GM12878 (cell line): ENCODE results near the gene SLC35F3. TPM values are rescaled to one million over a fixed set of nuclear protein-coding genes. Genes with fewer than 3 reads are reported as not detected.

ENCODE experiments used
- ATAC-seq: fragments of 200-7000 bp; cut with Tn5 transposase; 3 replicates; pipeline ENCODE4 v1.9.1; 2020; ENCODE audit warnings: mild to moderate bottlenecking, moderate library complexity
- BruUV-seq: library from RNA; stranded (reverse); fragments of 400-500 nt; replicated peaks from 2 replicates; lab custom pipeline; 2021; lab: Mats Ljungman, UMichigan
- CTCF ChIA-PET: fragments of 300-600 bp; sonication (Branson Sonifier 250); formaldehyde crosslinking; extraction: SDS; loops from one replicate; lab custom pipeline; 2021; ENCODE audit warnings: inconsistent platforms; lab: Yijun Ruan, JAX
- POLR2A ChIA-PET: fragments of 350-600 bp; formaldehyde crosslinking; extraction: SDS; loops from one replicate; lab custom pipeline; 2021; ENCODE audit warnings: inconsistent platforms; lab: Charles Lee
- RAD21 ChIA-PET: fragments of 300-600 bp; sonication (Branson Sonifier 250); formaldehyde crosslinking; loops from one replicate; lab custom pipeline; 2023; ENCODE audit warnings: antibody characterized with exemption; ENCODE audit not compliant: unreplicated experiment; lab: Charles Lee
- SMC1A ChIA-PET: fragments of 300-600 bp; sonication (Branson Sonifier 250); formaldehyde crosslinking; loops from one replicate; lab custom pipeline; 2023; ENCODE audit not compliant: unreplicated experiment, uncharacterized antibody; lab: Charles Lee
- DNase-seq: peaks from one replicate; pipeline ENCODE4 v3.0.0-alpha.2; 2011; ENCODE audit warnings: low read depth, low spot score
- FAIRE-seq: peaks from 3 replicates; lab custom pipeline; 2011; peaks lifted over from hg19 to GRCh38; lab: Jason Lieb, UNC
- H2AFZ ChIP-seq: 2 replicates; pipeline ENCODE4 v1.6.0; 2011; ENCODE audit warnings: low read depth, low read length, control low read depth; ENCODE audit not compliant: control insufficient read depth
- H3K27ac ChIP-seq: 2 replicates; pipeline ENCODE4 v1.5.1; 2011; ENCODE audit warnings: control low read depth; ENCODE audit not compliant: control insufficient read depth, insufficient read depth
- H3K27me3 ChIP-seq, 2 experiments: replicated peaks in 1 of 2; 2 replicates each; pipeline versions ENCODE4 v1.6.0 to v1.6.1; 2011; ENCODE audit warnings: low read length in 1 of 2; ENCODE audit not compliant: control insufficient read depth in 2 of 2, insufficient read depth in 2 of 2
- H3K36me3 ChIP-seq, 2 experiments: 2 replicates each; pipeline ENCODE4 v1.5.1; 2011; ENCODE audit warnings: low read length in 1 of 2; ENCODE audit not compliant: control insufficient read depth in 2 of 2, insufficient read depth in 2 of 2
- H3K4me1 ChIP-seq: 2 replicates; pipeline ENCODE4 v1.6.1; 2011; ENCODE audit warnings: mild to moderate bottlenecking, low read length, moderate library complexity, mixed read lengths; ENCODE audit not compliant: control insufficient read depth, insufficient read depth
- H3K4me2 ChIP-seq: 2 replicates; pipeline ENCODE4 v1.6.0; 2011; ENCODE audit warnings: control low read depth; ENCODE audit not compliant: control insufficient read depth, insufficient read depth
- H3K4me3 ChIP-seq: fragments of 200-600 bp; sonication (generic); 2 replicates; pipeline ENCODE4 v1.5.1; 2016
- H3K79me2 ChIP-seq: 2 replicates; pipeline ENCODE4 v1.6.0; 2011; ENCODE audit warnings: low read length; ENCODE audit not compliant: control insufficient read depth, insufficient read depth
- H3K9ac ChIP-seq: 2 replicates; pipeline ENCODE4 v1.8.0; 2011; ENCODE audit warnings: low read length, control low read depth, mixed read lengths; ENCODE audit not compliant: control insufficient read depth, insufficient read depth
- H3K9me3 ChIP-seq: replicated peaks from 3 replicates; pipeline ENCODE4 v1.5.1; 2011; ENCODE audit warnings: mild to moderate bottlenecking, low read length; ENCODE audit not compliant: control insufficient read depth, insufficient read depth
- H4K20me1 ChIP-seq: 2 replicates; pipeline ENCODE4 v1.6.0; 2011; ENCODE audit not compliant: control insufficient read depth, insufficient read depth
- BCL11A ChIP-seq: IDR thresholded peaks from 2 replicates; pipeline ENCODE4 v1.6.1; 2011; ENCODE audit warnings: low read depth, low read length
- CEBPB ChIP-seq, 2 experiments: fragments of 150-350 bp in 1 of 2; IDR thresholded peaks; 2 replicates each; pipeline ENCODE4 v1.6.1; 2012 to 2014; ENCODE audit warnings: low read depth in 2 of 2, low read length in 2 of 2, borderline replicate concordance in 1 of 2, inconsistent platforms in 1 of 2
- HDAC2 ChIP-seq: fragments of 200-600 bp; sonication (generic); IDR thresholded peaks from 2 replicates; pipeline ENCODE4 v1.6.1; 2017
- KDM1A ChIP-seq: fragments of 200-600 bp; sonication (generic); IDR thresholded peaks from 2 replicates; pipeline ENCODE4 v1.6.1; 2016; ENCODE audit warnings: borderline replicate concordance
- MTA3 ChIP-seq: IDR thresholded peaks from 2 replicates; pipeline ENCODE4 v1.6.1; 2012; ENCODE audit warnings: low read length, inconsistent platforms, borderline replicate concordance
- NBN ChIP-seq: fragments of 450-650 bp; IDR thresholded peaks from 2 replicates; pipeline ENCODE4 v1.6.1; 2016
- RELA ChIP-seq: fragments of 450-650 bp; IDR thresholded peaks from 2 replicates; pipeline ENCODE4 v1.8.0; 2014; ENCODE audit warnings: borderline replicate concordance; ENCODE audit not compliant: partially characterized antibody
- TCF12 ChIP-seq: IDR thresholded peaks from 2 replicates; pipeline ENCODE4 v1.6.1; 2011; ENCODE audit warnings: low read depth, mild to moderate bottlenecking, low read length
- USF1 ChIP-seq: IDR thresholded peaks from 2 replicates; pipeline ENCODE4 v1.6.1; 2011; ENCODE audit warnings: borderline replicate concordance, low read depth, mild to moderate bottlenecking, moderate library complexity, mixed read lengths, low read length; ENCODE audit not compliant: insufficient read depth; ENCODE audit errors: extremely low read length
- YY1 ChIP-seq: IDR thresholded peaks from 2 replicates; pipeline ENCODE4 v1.6.1; 2011; ENCODE audit warnings: low read depth, mild to moderate bottlenecking, low read length
- ZBTB40 ChIP-seq: fragments of 450-650 bp; IDR thresholded peaks from 2 replicates; pipeline ENCODE4 v1.6.1; 2016; ENCODE audit warnings: mild to moderate bottlenecking, moderate library complexity, borderline replicate concordance
- ZNF687 ChIP-seq: fragments of 450-650 bp; IDR thresholded peaks from 2 replicates; pipeline ENCODE4 v1.6.1; 2017; ENCODE audit warnings: mild to moderate bottlenecking, moderate library complexity
- ZSCAN29 ChIP-seq: fragments of 450-650 bp; IDR thresholded peaks from 2 replicates; pipeline ENCODE4 v1.6.1; 2017; ENCODE audit warnings: mild to moderate bottlenecking, moderate library complexity
- in situ Hi-C: fragments of 300-500 bp; cut with MboI; formaldehyde crosslinking; loops from 9 replicates; pipeline ENCODE4 v1.14.3; 2018; ENCODE audit warnings: mixed read lengths
- intact Hi-C: fragments of 100-400 bp; cut with micrococcal nuclease; formaldehyde crosslinking; loops from one replicate; pipeline ENCODE4 v1.14.2; 2022; ENCODE audit not compliant: unreplicated experiment
- polyA plus RNA-seq, 11 experiments: library from polyadenylated mRNA; depleted of rRNA in 4 of 11; unstranded in 6 of 11; stranded (reverse) in 5 of 11; fragments of >200 nt; fragmentation: Nextera tagmentation in 4 of 11; fragmentation: Illumina TruSeq in 1 of 11; extraction: Ambion mirVana in 4 of 11; extraction: Trizol in 1 of 11; gene quantifications; 1 replicate in 1 of 11; 2 replicates in 10 of 11; pipeline versions ENCODE4 v1.2.1 to v1.2.3, GENCODE V29; 2011 to 2016; ENCODE audit warnings: inconsistent platforms in 2 of 11, missing spikeins in 2 of 11, low read depth in 1 of 11
- total RNA-seq, 4 experiments: library from RNA; depleted of rRNA in 3 of 4; stranded (reverse); fragments of >200 nt in 3 of 4; fragmentation: Illumina TruSeq in 1 of 4; extraction: Trizol in 1 of 4; gene quantifications; 2 replicates each; pipeline versions ENCODE4 v1.2.1 to v1.2.3, GENCODE V29; 2013 to 2021

SLC35F3 gene
- total and polyA plus RNA-seq, 10 of the 15 experiments (the other 5 are each of a cell fraction or from before 2014, with no cell fraction given): 1.0 to 8.6 (median 5.7) TPM

- no peak for FAIRE-seq
These were observed 100.1 kb downstream of the SLC35F3 start for GRCh38 chr1:234004591-234004990.

More at GRCh38 chr1:234004591-234004990, 100.1 kb downstream of the SLC35F3 start:
- Histone ChIP-seq H3K9ac (no peak overlapping the region), H3K27me3 (no peaks in the 10 kb centered on the region), H3K4me3 (no peak overlapping the region), H3K9me3 (no peaks in the 10 kb centered on the region), H2AFZ (no peak overlapping the region), H3K4me1 (no peaks in the 10 kb centered on the region)
- ChIA-PET SMC1A (no interaction called here), RAD21 (no interaction called here)
- in situ Hi-C loops: no loop called here
- no TSS peak for BruUV-seq
- DNase-seq: no peak
- TF ChIP-seq NBN (no peak), USF1 (no peak), RELA (no peak), BCL11A (no peak), CEBPB (IDR thresholded peaks at IDR 0.05; ENCODE audit: borderline replicate concordance in 1 of 2, low read depth in 2 of 2, low read length in 2 of 2) (no peak), ZBTB40 (no peak), ZNF687 (no peak), HDAC2 (no peak), YY1 (no peak), MTA3 (no peak), ZSCAN29 (no peak), KDM1A (no peak), TCF12 (no peak)
- TF ChIP-seq, all 136 proteins: peak for 0
- CTCF ChIA-PET: interaction anchor here (0.6 kb wide), 1 partner anchor 12 kb away, joined by 3 read pairs; no protein-coding TSS in a partner anchor
- POLR2A ChIA-PET: no interaction called here
- no peaks in the 10 kb centered on the region for H4K20me1 ChIP-seq
- no peaks in the 10 kb centered on the region for H3K36me3 ChIP-seq
- intact Hi-C loops: no loop called here
- no peaks in the 10 kb centered on the region for H3K79me2 ChIP-seq
- H3K4me2 ChIP-seq: no peak overlapping the region
- H3K27ac ChIP-seq: no peak overlapping the region
- no peak for ATAC-seq
